Measurements from ENCODE around the gene ZBTB18.

Gene ZBTB18

DNA sequence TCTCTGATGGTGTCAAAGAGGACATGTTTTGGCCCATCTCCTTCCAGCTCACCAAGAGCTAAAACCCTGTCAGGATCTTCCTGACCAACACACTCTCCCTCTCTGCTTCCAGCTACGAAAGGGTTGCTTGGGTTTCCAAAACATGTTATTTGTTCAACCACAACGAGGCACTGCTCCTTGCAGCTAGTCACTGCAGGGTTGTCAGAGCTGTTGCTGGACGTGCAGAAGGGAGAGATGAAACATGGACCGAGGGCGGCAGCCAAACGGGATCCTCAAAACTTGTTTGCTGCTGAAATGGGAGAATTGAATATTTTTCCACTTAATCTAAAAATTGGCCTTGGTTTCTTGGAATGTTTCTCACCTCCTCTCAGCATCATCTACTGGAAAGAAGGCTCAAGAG is 12.4 kb downstream of the ZBTB18 start:
- DNase-seq (ENCODE audit: low spot score) = no peak

DNA sequence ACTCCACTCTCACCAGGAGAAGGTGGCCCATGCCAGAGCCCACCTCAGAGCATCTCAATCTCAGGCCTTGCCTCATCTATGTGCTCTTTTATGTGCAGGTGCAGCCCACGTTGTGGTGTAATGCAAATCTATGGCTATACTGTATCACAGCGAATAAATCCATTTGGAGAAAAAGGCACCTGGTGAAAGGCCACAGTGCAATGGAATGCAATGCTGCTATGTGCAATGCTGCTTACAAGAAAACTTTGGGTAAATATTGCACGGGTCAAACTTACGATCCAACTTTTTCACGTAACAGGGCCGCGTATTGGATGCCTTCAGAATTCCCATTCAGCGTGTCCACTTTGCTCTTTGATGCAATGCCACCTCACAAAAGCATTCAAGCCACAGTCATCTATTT is 13.5 kb downstream of the ZBTB18 start:
- DNase-seq (ENCODE audit: low spot score) = no peak

DNA sequence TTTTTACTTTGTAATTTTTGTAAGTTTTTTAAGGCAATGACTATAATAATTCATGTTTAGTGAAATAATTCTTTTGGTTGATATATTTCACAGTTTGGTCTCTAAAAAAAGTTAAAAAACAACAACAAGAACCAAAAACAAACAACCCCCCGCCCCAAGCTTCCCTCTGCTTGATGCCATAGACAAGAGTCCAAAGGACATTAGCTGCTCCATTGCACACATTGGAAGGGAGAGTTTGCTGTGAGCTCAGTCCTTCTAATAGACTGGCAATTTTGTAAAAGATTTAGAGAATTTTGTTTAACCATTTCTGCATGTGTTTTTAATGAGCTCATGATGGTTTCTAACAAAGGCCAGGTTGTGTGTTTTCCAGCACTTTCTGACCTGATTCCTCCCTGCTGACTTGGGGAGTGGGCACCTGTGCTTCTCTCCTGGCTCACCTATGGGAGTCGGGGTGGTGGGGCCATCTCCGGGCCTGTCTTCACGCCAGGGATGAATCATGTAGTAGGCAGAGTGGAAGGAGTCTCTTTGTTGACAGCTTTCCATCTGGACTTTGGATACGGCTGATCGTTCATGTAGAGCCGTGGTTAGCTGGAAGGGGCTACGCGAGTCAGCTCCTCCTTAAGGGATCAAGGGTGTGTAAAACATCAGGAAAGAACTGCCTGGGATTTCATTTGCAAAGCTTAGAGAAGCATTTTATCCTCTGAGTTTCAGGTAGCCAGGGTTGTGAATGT is 14.1 kb downstream of the ZBTB18 start:
- DNase-seq (ENCODE audit: low spot score) = no peak

DNA sequence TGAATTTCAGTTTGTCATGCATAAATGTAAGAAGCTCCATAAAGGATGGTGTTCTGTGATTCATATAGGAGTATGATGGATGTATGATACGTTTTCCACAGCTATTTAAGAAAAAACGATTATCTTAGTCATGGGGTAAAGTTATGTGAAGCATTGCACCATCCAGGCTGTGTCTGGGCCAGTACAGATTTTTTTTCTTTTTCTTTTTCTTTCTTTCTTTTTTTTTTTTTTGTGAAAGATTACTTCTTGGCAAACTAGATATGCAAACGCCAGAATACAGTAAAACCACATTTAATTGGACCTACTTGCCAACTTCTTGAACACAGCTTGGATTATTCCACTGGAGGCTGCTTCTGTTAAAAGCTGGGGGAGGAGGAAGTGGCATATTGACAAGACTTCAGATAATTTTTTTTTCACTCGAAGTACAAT is 14.9 kb downstream of the ZBTB18 start:
- DNase-seq (ENCODE audit: low spot score) = no peak

DNA sequence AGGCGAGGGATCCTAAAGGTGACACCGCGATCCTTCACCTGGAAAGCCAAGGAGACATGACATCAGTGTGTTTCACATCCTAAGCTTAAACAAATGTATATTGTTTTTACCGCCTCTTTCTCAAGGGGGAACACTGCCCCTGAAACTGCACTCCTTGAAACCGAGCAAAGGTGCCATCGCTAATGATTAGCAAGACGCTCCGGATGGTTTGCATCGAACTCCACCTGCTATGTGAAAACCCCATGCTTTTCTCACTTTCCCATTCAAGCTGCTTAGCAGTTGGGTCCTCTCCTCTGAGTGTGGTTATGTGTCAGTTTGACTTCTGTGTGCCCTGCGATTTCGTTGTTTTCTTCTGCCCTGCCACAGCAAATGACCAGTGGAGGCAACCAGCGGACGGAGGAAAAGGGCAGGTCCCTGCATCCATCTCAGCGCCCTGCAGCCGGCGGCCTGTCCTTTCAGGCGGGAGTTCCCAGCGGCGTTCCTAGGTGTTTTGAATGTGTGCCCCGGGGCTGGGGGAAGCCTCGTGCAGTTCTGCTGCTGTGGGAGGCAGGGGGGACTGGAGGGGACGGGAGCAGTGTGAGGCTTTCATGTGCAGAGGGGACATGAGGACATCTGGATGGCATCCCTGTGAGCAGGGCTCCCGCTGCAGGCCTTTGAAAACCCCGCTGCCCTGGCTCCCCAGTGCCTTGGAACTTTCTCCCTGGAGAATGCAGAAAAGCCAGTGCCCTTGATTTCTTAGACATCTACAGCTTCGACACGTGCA is 16.1 kb downstream of the ZBTB18 start:
- no peak for DNase-seq (ENCODE audit: low spot score)

DNA sequence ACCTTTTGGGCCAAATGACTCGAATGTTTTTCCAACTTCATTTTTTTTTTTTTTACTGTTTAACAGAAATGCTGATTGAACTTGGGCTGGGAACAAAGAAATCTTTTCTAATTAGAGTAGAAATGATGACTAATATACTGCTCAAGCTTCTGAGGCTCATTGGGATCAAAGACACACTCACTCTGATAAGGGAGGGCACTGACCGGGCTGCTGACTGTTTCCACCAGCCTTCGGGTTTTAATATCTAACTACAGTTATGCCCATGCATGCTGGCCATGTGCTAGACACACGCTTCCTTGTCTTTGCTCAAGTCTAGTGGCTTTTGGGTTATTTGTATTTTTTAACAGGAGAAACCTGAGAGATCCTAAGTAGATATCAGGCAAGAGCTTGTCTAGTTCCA is 16.8 kb downstream of the ZBTB18 start:
- DNase-seq (ENCODE audit: low spot score) = no peak

DNA sequence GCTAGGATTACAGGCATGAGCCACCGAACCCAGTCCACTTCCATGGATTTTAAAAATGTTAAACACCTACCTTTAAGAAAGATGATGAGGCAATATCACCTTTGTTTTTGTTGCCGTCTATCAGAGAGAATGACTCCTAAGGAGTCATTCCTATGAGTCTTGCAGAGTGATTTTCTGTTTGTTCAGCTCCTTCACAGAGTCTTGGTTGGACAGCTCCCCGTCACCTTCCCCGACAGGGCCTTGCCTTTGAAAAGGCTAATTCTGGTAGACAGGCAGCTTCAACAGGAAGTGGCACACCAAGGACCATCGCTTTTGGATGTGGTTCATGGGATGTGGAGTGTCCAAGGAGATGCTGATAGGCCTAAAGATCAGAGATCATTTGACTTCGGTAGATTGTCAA is 17.5 kb downstream of the ZBTB18 start:
- DNase-seq (ENCODE audit: low spot score) = no peak

DNA sequence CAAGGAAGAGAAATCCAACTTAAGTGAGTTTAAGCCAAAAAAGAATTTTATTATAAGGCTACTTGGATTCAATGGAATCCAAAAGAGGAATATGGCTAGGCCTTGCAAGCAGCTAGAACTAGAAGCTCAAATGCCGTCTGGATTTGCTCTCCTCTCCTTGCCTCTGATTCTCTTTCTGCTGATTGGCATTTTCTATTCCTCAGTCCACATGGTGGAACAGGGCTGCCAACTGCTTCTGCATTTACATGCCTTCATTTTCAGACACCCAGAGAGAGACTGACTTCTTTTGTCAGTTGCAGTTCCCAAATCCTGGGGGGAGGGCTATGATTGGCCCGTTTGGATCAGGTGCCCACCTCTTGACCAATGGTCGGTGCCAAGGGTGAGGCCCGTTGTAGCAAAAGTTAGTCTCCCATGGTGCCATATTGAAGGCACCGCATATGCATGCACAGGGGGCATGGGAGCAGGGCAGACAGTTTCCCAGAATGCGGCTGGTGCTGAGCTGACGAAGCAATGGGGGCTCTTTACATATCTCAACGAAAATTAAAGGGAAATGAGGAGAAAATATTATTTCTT is 18.3 kb downstream of the ZBTB18 start:
- DNase-seq (ENCODE audit: low spot score) = no peak

DNA sequence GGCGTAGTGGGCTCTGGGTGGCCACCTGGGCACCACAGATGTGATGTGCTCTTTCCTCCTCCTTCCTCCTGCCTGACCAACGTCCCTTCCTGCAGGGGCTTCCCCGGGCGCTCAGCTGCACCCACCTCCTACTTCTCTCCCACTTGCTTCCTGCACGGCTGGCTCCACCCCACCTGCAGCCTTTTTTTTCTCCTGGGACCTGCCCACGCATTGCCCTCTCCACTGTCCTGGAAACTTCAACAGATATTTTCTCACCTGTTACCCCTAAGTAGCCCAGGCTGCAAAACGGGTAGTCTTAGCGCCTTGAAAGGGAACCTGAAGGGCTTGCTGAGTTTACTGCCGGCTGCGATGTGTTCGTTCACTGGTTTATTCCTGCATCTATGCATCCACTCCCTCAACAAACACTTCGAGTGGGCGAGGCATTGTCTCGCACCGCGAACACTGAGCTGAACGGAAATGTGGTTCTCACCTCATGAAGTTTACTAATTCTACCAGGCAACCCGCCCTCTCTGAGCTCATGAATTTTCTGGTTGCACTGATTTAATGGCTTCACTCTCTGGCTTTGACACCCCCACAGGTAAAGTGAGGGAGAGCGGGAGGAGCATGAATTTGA is 23.6 kb downstream of the ZBTB18 start:
- DNase-seq (ENCODE audit: low spot score) = no peak

DNA sequence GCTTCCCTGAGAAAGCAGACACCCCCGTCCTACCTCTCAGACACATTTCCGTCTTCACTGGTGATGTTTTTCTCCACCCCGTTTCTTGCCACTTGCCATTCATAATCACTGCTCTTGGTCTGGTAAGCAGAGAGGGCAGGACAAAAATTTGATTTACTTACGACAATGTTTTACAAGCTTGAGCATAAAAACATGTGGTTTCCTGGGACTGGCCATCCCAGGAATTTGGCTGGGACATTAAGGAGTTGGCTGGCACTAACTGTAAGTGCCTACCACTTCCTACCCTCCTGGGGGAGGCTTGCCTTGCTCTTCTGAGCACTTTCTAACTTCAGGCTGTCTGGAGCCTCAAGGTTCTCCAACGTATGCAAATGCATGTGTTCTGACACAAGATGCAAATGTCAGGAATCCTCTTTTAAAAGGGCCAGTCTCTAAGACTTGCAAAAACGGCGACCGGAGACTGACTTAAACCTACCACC is 24.2 kb downstream of the ZBTB18 start:
- DNase-seq (ENCODE audit: low spot score) = no peak

DNA sequence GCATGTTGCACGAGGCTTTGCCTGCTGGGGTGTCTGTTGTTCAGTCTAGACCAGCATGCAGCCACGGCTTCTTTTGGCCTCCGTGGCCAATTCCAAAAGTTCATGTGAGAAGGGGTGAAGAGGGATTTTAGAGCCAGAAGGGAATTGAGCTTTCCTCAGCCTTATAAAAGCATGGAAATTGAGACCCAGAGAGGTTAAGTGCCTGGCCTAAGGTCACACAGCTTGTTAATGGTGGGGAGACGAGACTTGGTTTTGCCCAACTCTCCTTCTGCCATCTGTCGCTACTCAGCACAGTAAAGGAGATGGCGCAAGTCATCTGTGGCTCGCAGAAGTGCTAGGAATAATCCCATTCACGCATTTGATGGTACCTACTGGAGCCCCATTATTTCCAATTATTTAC is 25.7 kb downstream of the ZBTB18 start:
- DNase-seq (ENCODE audit: low spot score) = no peak

DNA sequence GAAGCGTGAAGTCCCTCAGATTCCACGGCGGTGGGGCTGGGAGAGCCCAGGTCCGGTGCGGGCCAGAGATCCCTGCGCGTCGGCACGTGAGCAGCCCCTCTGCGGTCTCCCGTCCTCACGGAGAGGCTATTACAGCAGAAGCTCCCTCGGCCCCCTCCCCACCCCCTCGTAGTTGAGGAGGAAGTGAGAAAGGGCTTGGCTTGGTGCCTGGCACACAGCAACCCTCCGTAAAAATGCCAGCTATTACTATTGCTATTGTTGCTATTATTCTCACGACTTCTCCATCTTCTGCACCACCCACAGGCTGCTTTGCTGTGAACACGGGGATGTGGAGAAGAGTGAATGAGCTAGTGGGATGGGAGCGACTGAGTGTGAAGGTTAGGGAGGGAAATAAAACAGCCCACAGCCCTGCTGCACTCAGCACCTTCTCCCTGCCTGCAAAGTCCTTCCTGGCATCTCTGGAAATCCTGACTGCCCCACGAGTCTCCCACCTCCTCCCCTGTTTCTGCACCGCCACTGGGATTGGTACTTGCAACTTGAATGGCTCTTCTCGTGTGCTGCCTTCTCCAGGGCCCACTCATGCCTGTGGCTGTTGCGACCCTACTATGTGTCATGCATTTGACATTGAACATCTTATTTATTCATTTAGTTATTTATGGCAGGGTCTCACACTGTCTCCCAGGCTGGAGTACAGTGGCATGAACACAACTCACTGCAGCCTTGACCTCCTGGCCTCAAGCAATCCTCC is 26.6 kb downstream of the ZBTB18 start:
- DNase-seq (ENCODE audit: low spot score) = no peak

DNA sequence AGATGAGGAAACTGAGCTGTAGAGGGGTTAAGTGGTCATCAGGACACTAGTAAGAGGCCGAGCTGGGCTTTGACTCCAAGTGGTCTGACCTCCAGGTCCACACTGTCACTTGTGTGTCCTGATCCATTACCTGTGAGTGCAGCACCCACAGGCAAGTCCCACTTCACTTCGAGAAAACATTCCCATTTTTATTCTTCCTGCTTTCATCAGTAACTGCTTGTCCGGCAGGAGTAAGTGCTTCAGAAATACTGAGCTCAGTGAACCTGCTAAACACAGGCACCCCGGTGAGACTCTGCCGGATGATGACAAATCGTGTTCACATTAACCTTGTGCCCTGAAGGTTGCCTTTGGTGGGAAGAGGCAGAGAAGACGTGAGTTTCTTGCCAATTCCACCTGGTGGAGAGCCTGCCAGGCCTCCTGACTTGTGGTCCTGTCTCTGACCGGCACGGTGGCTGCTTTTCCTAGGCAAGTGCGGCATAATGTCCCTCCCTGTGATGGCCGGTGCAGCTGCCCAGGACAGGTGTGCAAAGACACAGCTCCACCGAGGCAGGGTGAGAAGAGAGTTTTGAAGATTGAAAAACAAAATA is 29.4 kb downstream of the ZBTB18 start:
- no peak for DNase-seq (ENCODE audit: low spot score)

DNA sequence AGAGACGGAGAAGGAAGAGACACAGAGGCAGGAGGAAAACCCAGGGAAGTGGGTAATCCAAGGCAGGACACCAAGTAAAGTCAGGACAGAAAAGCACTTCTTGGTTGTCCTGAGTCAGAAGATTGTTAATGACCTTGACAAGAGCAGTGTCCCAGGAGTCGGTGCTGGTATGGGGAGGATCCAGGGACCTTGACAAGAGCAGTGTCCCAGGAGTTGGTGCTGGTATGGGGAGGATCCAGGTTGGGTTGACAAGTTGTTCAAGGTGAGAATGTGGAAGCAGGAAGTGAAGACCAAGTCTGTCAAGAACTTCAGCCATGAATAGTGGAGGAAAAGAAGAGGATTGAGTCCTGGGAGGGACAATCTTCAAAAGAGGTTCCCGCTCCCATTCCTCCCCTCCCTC is 31.9 kb downstream of the ZBTB18 start:
- no peak for DNase-seq (ENCODE audit: low spot score)

DNA sequence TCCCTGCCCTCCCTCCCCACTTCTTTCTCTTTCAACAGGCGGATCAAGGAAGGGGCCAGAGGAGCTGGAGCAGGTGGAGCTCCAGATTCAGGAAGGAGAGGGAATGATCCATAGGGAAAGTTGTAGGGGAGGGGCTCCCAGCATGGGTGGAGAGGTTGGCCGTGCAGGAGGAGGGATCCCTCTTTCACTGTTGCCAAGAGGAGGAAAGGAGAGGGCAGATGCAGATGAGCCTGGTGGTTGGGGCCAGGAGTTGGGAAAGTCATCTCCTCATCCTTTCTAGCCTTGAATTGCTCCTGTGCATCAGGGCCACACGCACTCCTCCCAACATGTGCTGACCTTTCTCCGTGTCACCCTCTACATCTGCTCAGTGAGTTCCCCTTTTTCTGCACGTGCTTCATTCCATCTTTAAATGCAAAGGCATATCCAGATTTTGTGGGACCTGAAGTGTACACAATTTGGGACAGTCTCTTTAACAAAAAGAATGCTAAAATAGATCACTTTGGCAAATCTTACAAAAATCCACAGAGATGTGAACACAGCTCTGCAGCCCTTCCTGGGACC is 32.4 kb downstream of the ZBTB18 start:
- DNase-seq (ENCODE audit: low spot score) = no peak

DNA sequence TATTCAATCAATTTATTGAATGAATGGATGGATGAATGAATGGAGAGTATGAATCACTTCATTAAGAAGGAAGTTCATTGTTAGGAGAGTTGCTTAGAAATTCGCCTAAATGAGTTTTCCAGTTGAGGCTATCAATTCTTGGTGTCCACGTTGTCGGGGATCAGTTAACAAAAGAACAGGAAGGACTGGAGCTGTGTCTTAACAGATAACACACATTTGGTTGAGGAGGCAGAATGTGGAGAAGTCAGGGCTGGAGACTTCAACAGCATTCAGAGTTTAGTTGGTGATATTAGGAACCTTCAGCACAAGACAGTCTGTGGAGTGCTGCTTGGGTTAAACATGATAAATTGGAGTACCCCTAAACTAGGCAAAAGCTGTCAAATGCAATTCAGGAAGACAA is 33.7 kb downstream of the ZBTB18 start:
- DNase-seq (ENCODE audit: low spot score) = no peak

DNA sequence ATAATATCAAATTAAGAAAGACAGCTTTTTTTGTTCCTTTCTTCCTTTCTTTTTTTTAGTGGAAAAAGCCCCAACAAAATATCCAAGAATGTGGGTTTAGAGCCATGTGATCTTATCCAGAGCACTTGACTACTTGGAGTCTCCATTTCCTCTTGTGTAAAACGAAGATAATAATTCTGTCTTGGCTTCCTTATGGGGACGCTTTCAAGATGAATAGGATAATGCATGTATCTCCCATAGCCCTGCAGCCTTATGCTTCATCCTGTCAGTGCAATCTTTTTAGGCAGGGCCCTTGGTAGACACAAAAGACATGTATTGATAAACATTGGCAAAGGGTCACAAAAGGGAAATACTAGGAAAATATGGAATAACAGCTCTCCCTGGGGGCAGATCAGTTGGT is 34.8 kb downstream of the ZBTB18 start:
- DNase-seq (ENCODE audit: low spot score) = no peak

DNA sequence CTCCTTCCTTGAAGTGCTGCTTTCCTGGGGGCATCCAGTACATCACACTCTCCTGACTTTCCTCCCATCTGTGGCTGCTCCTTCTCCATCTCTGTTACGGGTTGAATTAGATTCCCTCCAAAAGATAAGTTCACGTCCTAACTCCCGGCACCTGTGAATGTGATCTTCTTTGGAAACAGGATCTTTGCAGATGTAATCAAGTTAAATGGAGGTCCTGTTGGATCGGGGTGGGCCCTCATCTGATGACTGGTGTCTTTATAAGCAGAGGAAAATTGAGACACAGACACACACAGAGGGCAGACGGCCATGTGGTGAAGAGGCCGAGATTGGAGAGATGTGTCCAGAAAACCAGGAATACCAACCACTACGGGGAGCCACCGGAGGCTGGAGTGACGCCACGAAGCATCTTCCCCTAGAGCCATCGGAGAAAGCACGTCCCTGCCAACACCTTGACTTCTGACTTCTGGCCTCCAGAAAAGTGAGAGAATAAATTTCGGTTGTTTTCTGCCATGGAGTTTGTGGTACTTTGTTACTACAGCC is 36.0 kb downstream of the ZBTB18 start:
- DNase-seq (ENCODE audit: low spot score) = no peak

DNA sequence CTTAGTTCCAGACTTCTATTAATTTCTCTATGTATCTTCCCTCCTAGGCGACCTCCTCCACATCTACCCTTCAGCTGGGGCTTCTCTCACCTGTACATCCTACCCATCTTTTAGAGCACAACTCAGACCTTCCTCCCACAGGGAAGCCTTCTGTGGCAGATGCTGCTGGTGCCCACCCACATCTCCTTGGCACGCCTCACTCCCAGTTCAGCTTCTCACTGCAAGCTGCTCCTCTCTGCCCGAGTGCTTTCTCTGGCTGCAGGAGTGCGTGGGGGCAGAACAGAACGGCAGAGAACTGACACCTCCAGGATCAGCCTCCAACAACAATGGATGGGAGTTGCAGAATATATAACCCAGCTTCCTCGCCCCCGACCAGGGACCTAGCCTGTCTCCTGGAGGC is 36.5 kb downstream of the ZBTB18 start:
- no peak for DNase-seq (ENCODE audit: low spot score)

DNA sequence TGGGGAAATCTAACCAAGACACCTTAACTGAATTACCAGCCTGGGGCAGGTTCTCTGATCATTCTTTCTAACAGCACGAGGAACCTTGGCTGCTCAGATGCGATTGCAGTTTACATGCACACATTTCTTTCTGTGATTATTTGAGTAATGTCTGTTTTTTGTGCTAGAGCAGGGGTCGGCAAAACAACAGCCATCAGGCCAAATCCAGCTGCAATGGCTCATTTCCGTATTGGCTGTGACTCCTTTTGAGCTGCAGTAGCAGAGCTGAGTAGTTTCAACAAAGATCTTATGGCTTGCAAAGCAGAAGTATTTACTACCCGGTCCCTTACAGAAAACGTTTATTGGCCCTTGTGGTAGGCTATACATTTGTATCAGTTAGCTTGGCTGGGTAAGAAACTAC is 37.1 kb downstream of the ZBTB18 start:
- no peak for DNase-seq (ENCODE audit: low spot score)

DNA sequence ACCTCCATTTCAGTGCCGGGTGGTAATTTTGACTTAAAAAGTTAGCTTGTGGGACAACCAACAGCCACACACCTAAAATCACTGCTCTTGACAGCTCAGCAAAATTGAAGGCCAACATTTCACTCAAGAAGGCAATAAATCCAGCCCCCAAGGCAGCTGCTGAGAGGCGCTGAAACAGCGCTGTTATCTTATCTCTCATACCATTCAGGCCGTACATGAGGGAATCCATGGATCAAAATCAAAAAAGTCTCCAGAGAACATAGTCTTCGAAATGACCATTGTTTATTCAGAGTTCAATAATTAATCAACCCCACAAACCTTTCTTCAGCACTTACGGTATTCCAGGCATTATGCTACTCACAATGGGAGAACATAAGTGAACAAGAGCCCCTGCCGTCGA is 38.5 kb downstream of the ZBTB18 start:
- DNase-seq (ENCODE audit: low spot score) = no peak

Data from HuH-7.5 (cell line).